OCI-LY7 (cell line): ENCODE measurements around the gene ID3.

ENCODE experiments used
- CTCF ChIP-seq: fragments of 200-600 bp; sonication (generic); conservative IDR thresholded peaks from 2 replicates; pipeline ENCODE4 v1.5.1; 2014; ENCODE audit warnings: mild to moderate bottlenecking, antibody characterized with exemption, low read length, moderate library complexity, mixed read lengths
- EZH2phosphoT487 ChIP-seq: fragments of 200-600 bp; sonication (generic); IDR thresholded peaks from 2 replicates; pipeline ENCODE4 v1.6.1; 2018; ENCODE audit warnings: low read depth, borderline replicate concordance, mild to moderate bottlenecking, mixed run types, antibody characterized with exemption, low read length, moderate library complexity, mixed read lengths

DNA sequence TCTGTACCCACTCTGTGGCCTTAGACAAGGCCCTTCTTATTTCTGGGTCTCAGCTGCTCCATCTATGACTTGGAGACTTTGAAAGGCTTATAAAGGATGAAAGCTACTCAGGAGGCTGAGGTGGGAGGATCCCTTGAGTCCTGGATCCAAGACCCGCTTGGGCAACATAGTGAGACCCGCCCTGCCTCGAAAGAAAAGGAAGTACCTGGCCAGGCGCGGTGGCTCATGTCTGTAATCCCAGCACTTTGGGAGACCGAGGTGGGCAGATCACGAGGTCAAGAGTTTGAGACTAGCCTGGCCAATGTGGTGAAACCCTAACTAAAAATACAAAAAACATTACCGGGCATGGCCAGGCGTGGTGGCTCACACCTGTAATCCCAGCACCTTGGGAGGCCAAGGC, 13.4 kb downstream of the ID3 start:
- TF ChIP-seq CTCF (no peak), EZH2phosphoT487 (no peak)
